ENCODE data around the gene SKOR1.

SKOR1 gene, protein sequence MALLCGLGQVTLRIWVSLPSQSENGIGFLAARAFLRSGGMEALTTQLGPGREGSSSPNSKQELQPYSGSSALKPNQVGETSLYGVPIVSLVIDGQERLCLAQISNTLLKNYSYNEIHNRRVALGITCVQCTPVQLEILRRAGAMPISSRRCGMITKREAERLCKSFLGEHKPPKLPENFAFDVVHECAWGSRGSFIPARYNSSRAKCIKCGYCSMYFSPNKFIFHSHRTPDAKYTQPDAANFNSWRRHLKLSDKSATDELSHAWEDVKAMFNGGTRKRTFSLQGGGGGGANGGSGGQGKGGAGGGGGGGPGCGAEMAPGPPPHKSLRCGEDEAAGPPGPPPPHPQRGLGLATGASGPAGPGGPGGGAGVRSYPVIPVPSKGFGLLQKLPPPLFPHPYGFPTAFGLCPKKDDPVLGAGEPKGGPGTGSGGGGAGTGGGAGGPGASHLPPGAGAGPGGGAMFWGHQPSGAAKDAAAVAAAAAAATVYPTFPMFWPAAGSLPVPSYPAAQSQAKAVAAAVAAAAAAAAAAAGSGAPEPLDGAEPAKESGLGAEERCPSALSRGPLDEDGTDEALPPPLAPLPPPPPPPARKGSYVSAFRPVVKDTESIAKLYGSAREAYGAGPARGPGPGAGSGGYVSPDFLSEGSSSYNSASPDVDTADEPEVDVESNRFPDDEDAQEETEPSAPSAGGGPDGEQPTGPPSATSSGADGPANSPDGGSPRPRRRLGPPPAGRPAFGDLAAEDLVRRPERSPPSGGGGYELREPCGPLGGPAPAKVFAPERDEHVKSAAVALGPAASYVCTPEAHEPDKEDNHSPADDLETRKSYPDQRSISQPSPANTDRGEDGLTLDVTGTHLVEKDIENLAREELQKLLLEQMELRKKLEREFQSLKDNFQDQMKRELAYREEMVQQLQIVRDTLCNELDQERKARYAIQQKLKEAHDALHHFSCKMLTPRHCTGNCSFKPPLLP

DNA sequence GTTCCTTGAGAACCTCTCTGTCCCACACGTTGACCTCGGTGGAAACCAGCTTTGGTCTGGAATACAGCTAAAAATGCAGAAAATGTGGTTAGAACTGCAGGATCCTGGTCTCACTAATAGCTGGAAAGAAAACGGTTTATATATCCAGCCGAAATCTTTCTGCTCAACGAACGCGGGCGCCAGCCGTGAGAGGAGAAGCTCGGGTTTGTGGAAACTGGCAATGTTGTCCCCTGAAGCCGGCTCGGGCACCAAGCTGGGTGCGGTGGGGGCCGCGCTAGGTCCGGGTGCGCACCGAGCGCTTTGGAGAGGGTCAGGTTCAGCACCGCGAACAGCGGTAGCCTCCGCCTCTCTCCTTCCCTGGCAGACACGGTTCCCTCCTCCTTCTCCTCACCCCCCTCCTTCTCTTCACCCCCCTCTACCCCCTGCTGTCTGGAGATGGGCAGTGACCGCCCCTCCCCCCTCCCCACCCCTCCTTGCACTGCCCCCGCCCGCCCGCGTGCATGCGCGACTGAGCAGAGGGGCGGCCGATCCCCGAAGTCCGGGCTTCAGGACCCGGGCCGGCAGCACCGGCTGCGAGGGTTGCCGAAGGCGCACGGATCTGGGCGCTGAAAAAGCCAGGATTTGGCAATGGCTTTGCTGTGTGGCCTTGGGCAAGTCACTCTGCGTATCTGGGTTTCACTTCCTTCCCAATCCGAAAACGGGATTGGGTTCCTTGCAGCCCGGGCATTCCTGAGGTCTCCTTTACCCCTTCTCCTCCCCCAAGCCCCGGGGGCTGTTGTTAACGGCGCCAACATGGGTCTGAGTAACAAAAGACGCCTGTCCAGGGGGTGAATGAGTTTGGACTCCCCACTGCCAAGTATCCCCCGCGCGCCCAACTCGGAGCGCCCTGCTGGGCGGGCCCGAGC, at the start of gene SKOR1:
Gene SKOR1, plus strand, starts transcription at position 534 of the 905 bp plus-strand sequence. Its CDS starts 94 bp downstream, at position 628.
- DNase-seq (ENCODE audit: low read depth), result no peak

GRCh38 chr15:67775998-67776397, 49.3 kb upstream of the SKOR1 start:
- no peak for DNase-seq (ENCODE audit: low read depth)

DNA sequence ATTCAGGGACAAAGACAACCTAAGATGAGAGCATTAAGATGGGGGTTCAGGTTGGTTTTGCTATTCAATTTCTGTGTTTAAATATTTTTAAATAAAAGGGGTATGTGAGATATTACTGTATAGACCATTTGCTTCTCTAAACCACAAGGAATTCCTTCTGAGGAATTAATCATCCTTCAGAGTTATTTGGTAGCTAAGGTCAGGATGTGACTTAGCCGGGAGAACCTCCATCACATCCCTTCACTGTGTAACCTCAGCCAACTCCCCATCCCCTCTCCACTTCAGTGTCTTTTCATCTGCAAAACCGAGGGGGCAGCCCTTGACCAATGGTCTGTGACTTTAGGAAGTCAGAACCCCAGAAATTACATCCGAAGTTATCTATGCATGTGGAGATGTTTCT, 48.7 kb upstream of the SKOR1 start:
- no peak for DNase-seq (ENCODE audit: low read depth)

DNA sequence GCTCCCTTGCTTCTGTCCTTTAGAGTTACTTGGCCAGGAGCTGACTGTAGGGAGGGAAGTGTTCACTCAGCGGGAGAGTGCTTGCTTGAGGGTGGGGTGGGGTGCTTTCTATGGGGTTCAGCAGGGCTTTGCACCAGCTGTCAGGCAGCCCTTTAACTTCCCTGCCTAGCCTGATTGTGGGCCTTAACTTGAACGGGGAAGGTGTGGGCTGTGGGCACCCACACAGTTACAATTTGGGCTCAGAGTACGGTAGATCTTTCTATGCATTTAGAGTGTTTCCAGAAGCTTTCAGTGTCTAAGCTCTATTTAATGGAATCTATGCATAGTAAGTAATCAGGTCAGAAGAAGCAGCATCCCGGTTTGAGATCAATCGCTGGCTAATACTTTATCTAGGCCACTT, 48.2 kb upstream of the SKOR1 start:
- DNase-seq (ENCODE audit: low read depth), result no peak

- DNase-seq (ENCODE audit: low read depth), result no peak
Observed at GRCh38 chr15:67777773-67778172, 47.5 kb upstream of the SKOR1 start.

DNA sequence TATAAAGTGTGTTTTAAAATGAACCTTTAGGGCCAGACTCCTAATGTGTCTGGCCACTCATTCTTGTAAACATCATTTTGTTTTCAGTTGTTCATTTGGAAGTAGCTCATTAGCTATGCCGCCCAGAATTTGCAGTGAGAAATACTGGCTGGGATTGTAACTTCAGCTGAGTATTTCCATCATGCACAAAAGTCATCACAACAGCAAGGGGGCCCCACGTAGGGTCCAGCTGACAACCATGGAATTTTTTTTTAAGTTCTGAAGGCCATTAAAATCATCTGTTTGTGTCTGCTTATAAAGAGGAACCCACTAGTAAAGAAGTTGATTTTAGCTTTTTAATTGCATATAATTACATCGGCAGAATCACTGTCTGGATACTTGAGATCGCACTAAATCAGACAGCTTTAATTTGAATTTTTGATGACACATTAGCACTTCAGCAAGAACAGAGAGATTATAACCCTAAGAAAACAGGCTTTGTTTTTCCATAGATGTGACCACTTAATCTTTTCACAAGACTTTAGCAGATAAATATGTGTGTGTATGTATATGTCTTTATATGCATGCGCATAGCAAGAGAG, 46.3 kb upstream of the SKOR1 start:
- no peak for DNase-seq (ENCODE audit: low read depth)

DNA sequence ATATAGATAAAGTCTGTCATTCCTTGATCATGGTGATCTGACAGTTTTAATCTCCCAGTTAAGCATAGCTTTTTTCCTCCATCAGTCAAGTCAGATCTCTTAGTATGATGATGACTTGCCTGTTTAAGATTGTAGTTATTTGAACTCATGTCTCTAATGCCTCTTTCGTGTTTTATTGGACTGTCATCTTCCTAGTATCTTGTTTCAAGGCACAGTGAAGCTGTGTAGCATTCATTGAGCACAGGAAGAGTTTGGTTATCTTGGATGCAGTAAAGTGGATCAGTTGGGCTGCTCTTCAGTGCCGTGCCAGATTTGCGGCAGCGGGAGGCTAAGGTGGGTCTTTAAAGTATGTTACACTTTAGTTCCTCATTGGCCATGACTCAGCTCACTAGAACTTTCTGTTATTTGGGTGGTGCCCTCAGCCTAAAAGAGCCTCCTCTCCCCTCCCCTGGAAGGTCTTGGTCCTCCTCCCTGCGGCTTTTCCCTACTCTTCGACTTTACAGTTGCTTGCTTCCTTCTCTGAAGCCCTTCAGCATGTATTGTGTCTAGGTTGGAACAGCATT, 45.7 kb upstream of the SKOR1 start:
- DNase-seq (ENCODE audit: low read depth), result no peak

DNA sequence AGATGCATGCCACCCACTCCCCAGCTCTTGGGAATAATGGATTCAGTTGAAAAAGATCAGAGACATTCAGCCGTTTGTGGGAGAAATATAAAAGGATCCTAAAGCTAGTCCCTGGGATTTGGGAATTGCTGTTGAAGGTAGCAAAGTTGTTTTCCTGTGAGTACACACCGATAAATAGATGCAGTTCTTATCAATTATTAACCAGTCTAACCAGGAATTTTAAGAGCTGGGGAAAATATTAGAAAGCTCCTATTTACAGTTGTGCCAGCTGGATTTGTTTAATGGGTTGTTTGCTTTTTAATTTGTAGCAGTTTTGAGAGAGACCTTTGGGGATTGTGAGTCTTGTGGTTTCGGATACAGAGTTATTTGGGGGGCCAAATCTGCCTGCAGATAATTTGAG, 44.2 kb upstream of the SKOR1 start:
- DNase-seq (ENCODE audit: low read depth), result no peak

DNA sequence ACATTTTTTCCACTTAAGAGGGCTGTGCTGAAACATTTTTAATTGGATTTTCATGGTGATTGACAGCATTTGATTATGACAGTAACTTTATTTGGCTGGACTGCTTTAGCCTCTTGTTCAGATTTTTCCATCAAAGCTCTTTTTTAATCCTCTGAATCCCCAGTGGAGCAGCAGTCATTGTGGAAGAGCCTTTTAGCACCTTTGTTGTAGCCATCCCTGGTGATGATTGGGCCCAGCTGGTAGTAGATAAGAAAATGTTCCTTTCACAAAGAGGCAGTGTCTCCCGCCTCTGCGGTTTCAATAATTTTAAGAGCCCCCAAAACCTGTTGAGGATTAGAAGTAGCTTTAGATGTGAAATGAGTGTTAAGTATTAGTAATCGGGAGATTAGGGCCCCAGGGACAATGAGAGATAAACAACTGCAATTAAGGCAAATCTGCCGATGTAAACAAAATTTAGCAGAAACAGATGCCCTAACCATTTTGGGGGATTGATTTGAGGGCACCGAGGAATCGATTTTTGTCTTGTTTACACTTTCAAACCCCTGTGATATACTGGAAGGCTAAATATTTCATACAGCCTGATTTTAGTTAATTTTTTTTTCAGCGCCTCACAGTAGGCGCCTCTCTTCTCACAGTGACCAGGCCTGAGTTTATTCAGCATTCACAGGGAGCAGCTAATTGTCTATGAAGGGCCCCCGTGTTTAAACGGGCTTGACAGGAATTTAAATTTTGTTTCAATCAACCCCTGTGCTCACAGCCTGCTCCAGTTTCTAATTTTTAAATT, 43.2 kb upstream of the SKOR1 start:
- DNase-seq (ENCODE audit: low read depth), result no peak

- DNase-seq (ENCODE audit: low read depth), result no peak
Observed at GRCh38 chr15:67782691-67782991, 42.7 kb upstream of the SKOR1 start.

DNA sequence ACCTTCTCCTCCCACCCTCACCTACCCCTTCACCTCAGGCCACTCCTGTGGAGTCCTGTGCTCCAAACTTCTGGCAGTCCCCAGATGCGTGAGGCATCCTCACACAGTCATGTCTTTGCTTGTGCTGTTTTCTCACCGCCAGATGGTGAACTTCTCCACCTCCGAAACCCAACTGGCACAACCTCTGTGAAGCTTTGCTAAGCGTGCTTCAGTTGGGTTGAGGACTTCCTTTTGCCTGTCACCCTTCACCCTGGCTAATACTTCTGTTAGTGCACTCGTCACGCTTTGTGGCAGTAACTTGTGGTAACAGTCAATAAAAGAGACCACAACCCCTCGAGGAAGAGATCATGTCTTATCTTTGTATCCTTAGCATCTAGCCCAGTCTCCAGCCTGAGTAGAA, 42.0 kb upstream of the SKOR1 start:
- peak; percentile 18 for DNase-seq (ENCODE audit: low read depth)

DNA sequence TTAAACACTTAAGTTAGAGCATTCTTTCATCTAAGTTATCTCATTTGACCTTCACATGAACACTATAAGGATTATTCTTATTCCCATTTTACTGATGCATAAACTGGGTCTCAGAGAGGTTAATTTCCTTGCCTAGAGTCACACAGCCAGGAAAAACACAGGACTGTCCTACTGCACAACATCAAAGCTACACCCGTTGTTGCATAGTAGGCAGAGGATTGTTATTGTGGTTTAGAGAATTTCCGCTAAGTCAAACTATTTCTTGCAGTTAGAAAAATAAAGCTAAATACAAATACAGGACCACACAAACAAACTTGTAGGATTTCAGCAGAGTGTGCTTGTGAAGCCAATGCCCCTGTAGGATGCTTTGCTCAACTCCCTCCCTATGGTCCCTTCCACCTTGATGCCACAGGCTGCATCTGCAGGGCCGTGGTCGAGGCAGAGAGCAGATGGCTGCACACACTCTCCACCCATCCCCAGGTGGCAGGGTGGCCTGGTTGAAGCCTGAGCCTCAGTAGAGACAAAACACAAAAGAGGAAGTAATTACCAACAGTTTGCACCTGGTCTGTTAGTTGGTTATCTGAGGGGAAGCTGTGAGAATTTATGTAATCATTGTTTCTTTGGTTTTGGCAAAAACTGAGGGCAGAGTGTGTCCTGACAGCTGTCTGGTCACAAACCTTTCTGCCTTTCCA, 41.1 kb upstream of the SKOR1 start:
- DNase-seq (ENCODE audit: low read depth), result no peak

DNA sequence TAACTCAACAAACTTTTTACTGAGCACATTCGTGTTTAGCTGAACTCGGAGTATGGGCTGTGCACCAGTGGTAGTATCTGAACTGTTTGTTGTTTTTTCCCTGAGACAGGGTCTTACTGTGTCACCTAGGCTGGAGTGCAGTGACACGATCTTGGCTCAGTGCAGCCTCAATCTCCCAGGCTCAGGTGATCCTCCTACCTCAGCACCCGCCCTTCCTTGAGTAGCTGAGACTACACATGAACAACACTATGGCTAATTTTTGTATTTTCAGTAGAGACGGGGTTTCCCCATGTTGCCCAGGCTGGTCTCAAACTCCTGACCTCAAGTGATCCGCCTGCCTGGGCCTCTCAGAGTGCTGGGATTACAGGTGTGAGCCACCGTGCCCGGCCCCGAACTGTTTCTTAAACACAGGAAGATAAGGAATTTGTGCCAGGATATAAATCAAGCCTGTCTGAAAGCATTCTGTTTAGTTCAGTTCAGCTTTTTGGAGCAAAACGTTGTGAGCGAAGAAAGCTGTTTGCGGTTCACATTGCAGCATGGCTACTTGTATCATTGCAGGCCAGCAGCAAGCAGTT, 40.4 kb upstream of the SKOR1 start:
- DNase-seq (ENCODE audit: low read depth), result no peak

DNA sequence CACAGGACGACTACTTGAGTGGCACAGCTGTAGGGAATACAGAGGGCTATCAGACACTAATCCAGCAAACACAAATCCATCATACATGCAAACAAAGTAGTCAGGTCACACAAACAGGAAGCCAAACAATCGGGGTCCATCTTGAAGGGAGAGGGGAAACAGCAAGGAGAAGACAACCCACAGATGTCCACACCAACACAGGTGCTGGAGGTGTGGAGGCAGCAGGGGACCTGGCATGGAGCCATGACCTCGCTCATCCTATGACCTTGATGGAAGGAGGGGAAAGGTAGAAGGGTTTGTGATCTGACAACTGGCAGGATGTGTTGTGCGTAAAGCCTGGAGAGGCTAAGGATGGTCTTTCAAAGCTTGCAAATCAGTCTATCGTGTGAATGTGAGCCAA, 39.9 kb upstream of the SKOR1 start:
- DNase-seq (ENCODE audit: low read depth), result no peak

DNA sequence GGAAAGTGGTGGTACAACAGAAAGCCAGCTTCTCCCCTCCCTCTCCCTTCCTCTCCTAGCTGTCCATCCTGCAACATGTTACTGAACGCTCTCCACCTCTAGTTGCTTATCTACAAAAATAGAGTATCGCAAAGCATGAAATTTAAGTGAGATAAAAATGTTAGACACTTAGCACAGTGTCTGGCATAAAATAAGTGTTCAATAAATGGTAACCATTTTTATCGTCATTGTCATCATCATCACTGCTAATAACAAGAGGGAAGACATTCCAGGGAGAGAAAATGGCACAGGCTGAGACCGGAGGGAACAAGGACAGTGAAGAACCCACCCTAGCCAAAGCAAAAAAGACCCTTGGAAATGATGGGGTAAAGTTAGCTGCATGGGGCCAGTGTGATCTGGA, 38.7 kb upstream of the SKOR1 start:
- DNase-seq (ENCODE audit: low read depth), result no peak

DNA sequence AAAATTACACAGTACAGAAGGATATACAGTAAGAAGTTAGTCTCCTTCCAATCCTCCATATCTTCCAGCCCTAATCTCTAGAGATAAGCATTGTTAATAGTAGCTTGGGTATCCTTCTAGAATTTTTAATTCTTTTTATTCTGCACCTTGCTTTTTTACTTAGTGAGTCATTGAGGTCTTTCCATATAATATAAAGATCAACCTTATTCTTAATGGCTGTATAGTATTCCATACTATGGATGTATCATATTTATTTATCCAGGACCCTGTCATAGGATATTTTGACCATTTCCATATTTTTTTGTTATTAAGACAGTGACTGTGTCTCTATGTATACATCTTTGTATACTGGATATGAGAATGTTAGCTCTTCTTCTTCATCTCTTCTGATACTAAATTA, 36.3 kb upstream of the SKOR1 start:
- DNase-seq (ENCODE audit: low read depth), result no peak

DNA sequence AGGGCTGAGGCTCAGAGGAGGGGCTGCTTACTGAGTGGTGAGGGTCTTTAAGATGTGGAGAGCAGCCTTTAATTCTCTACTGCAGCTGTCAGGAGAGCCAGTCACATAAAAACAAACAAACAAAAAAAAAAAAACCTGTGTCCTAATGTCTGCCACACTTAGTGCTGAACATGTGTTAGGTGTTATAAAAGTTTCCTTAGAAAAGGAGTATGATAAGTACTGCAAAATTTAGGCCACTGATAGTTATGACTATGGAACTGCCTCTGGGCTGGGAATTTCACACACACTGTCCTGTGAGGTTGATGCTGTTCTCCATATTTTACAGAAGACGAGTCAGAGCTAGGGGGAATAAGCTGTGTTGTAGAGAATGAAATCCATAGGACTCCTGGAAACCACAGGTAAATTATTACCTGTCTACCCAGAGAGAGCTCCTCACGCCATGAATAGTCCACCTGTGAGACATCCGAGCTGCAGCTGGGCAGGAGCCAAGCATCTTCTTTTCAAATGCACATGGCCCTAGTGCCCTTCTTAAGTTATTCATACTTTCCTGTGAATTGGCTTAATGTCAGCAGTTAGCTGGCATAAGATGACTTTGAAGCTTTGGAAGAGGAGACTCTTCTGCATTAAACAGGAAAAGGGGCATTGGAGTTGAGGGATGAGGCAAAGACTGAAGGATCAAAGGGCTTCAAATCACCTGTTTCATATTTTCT, 34.5 kb upstream of the SKOR1 start:
- no peak for DNase-seq (ENCODE audit: low read depth)

GRCh38 chr15:67792250-67792942, 32.9 kb upstream of the SKOR1 start:
- DNase-seq (ENCODE audit: low read depth), result no peak

Data from stimulated activated CD8-positive, alpha-beta memory T cell treated with anti-CD3 and anti-CD28 coated beads, Interleukin-12 subunit alpha, Interleukin-12 subunit beta, amount 100 ng/mL, for 4 hours (primary cell).